ENCODE results near the gene NIPAL1.

DNA sequence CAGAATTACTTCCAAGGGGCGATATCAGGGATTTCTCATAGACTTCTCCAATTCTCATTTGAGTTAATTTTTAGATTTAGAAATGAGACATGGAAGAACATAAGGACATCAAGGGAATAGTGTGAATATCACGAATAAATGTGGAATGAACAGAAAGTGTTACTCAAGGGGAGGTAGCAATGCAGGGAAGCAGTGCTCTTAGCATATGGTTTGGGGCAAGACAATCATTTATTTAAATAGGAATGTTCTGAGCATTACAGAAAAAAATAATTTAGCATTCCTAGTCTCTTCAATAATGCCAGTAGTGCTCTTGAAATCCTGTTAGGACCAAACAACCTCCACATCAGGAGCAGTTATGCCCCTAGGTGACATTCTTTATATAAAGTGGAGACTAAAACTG lies 61.9 kb downstream of the NIPAL1 start:
- TF ChIP-seq, protein P1, sequence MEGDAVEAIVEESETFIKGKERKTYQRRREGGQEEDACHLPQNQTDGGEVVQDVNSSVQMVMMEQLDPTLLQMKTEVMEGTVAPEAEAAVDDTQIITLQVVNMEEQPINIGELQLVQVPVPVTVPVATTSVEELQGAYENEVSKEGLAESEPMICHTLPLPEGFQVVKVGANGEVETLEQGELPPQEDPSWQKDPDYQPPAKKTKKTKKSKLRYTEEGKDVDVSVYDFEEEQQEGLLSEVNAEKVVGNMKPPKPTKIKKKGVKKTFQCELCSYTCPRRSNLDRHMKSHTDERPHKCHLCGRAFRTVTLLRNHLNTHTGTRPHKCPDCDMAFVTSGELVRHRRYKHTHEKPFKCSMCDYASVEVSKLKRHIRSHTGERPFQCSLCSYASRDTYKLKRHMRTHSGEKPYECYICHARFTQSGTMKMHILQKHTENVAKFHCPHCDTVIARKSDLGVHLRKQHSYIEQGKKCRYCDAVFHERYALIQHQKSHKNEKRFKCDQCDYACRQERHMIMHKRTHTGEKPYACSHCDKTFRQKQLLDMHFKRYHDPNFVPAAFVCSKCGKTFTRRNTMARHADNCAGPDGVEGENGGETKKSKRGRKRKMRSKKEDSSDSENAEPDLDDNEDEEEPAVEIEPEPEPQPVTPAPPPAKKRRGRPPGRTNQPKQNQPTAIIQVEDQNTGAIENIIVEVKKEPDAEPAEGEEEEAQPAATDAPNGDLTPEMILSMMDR (IDR thresholded peaks at IDR 0.05) = no peak
- TF ChIP-seq POLR2A (IDR thresholded peaks at IDR 0.05) = no peak

Data from tibial nerve (tissue), 3 donors.